Measurements from ENCODE around the gene KCNK7. TPM values are rescaled to one million over a fixed set of nuclear protein-coding genes. Genes with fewer than 3 reads are reported as not detected.

KCNK7 gene
- total RNA-seq, 1 donor from 2014 or later = 0.84 TPM

- peaks cover 7% of the 10 kb centered on the region for H3K36me3 ChIP-seq (ENCODE audit: insufficient read depth, low read length)
- no peaks in the 10 kb centered on the region for H3K9me3 Mint-ChIP-seq (ENCODE audit: unreplicated experiment)
- no peak overlapping the region for H3K9ac ChIP-seq (ENCODE audit: low read length)
- no peak overlapping the region for H2AFZ ChIP-seq (ENCODE audit: low read depth, low read length)
- no peaks in the 10 kb centered on the region for H3K79me2 ChIP-seq (ENCODE audit: insufficient read depth, low read length)
- H3K27me3 Mint-ChIP-seq (ENCODE audit: low read depth, unreplicated experiment) = peaks cover 3% of the 10 kb centered on the region
- H3K4me2 ChIP-seq (ENCODE audit: low read length) = no peak overlapping the region
- H3K27ac Mint-ChIP-seq (ENCODE audit: unreplicated experiment) = no peak overlapping the region
- DNase-seq (ENCODE audit: low read depth) (no peak), FAIRE-seq (no peak)
- no peaks in the 10 kb centered on the region for H3K9me3 ChIP-seq (ENCODE audit: insufficient read depth, low read depth, low read length)
- H3K27me3 ChIP-seq (ENCODE audit: insufficient read depth, low read length) = no peaks in the 10 kb centered on the region
- H3K4me1 Mint-ChIP-seq (ENCODE audit: low read depth, unreplicated experiment) = no peaks in the 10 kb centered on the region
- TF ChIP-seq EZH2 (IDR thresholded peaks at IDR 0.05; ENCODE audit: insufficient read depth, low read length) = no peak
- no peak for TF ChIP-seq CTCF (IDR thresholded peaks at IDR 0.05; ENCODE audit: insufficient read depth, low read depth, low read length)
- peaks cover 13% of the 10 kb centered on the region for H3K36me3 Mint-ChIP-seq (ENCODE audit: low read depth, unreplicated experiment)
- no peak overlapping the region for H3K27ac ChIP-seq (ENCODE audit: low read depth, low read length)
- no peak overlapping the region for H3K4me3 Mint-ChIP-seq (ENCODE audit: unreplicated experiment)
- H4K20me1 ChIP-seq (ENCODE audit: insufficient read depth, low read length) = peaks cover 7% of the 10 kb centered on the region
- H3K4me1 ChIP-seq (ENCODE audit: insufficient read depth, low read length) = no peaks in the 10 kb centered on the region
- no peak overlapping the region for H3K4me3 ChIP-seq (ENCODE audit: insufficient read depth, low read depth, low read length)
Observed at GRCh38 chr11:65599216-65599954, 3.8 kb upstream of the KCNK7 start.

- H3K36me3 Mint-ChIP-seq (ENCODE audit: low read depth, unreplicated experiment) = peaks cover 10% of the 10 kb centered on the region
- no peak for FAIRE-seq
Observed at GRCh38 chr11:65598258-65598699, 2.7 kb upstream of the KCNK7 start.

More at GRCh38 chr11:65598258-65598699, 2.7 kb upstream of the KCNK7 start:
- Histone ChIP-seq H3K4me2 (ENCODE audit: low read length) (no peak overlapping the region), H3K4me1 (ENCODE audit: insufficient read depth, low read length) (no peaks in the 10 kb centered on the region), H2AFZ (ENCODE audit: low read depth, low read length) (no peak overlapping the region), H3K4me3 (ENCODE audit: insufficient read depth, low read depth, low read length) (no peak overlapping the region), H3K79me2 (ENCODE audit: insufficient read depth, low read length) (no peaks in the 10 kb centered on the region), H3K27ac (ENCODE audit: low read depth, low read length) (no peak overlapping the region), H3K36me3 (ENCODE audit: insufficient read depth, low read length) (peaks cover 2% of the 10 kb centered on the region), H3K9ac (ENCODE audit: low read length) (no peak overlapping the region), H3K9me3 (ENCODE audit: insufficient read depth, low read depth, low read length) (no peaks in the 10 kb centered on the region), H4K20me1 (ENCODE audit: insufficient read depth, low read length) (peaks cover 6% of the 10 kb centered on the region), H3K27me3 (ENCODE audit: insufficient read depth, low read length) (no peaks in the 10 kb centered on the region)
- Mint-ChIP-seq H3K9me3 (ENCODE audit: unreplicated experiment) (no peaks in the 10 kb centered on the region), H3K27me3 (ENCODE audit: low read depth, unreplicated experiment) (peaks cover 3% of the 10 kb centered on the region), H3K4me1 (ENCODE audit: low read depth, unreplicated experiment) (no peaks in the 10 kb centered on the region), H3K27ac (ENCODE audit: unreplicated experiment) (no peak overlapping the region), H3K4me3 (ENCODE audit: unreplicated experiment) (no peak overlapping the region)
- no peak for TF ChIP-seq CTCF (IDR thresholded peaks at IDR 0.05; ENCODE audit: insufficient read depth, low read depth, low read length)
- TF ChIP-seq EZH2 (IDR thresholded peaks at IDR 0.05; ENCODE audit: insufficient read depth, low read length) = no peak
- DNase-seq (ENCODE audit: low read depth) = no peak

All from astrocyte (in vitro differentiated cells and primary cell).